WTC11 (cell line): ENCODE results near the gene MSI2. TPM values are rescaled to one million over a fixed set of nuclear protein-coding genes. Genes with fewer than 3 reads are reported as not detected.

Experiments used
- ATAC-seq: fragments of 200-7000 bp; cut with Tn5 transposase; 2 replicates; pipeline ENCODE4 v1.10.0; 2021; ENCODE audit warnings: mild to moderate bottlenecking, moderate library complexity
- CTCF ChIA-PET: fragments of 300-600 bp; sonication (Branson Sonifier 250); formaldehyde crosslinking; loops from one replicate; lab custom pipeline; 2021; ENCODE audit warnings: antibody characterized with exemption; lab: Charles Lee
- POLR2A ChIA-PET: fragments of 350-600 bp; sonication (Branson Sonifier 250); formaldehyde crosslinking; loops from one replicate; lab custom pipeline; 2021; ENCODE audit warnings: antibody characterized with exemption; lab: Charles Lee
- DNase-seq: peaks from one replicate; pipeline ENCODE4 v3.0.0; 2021; ENCODE audit warnings: low spot score
- H3K27ac Mint-ChIP-seq: 2 replicates; pipeline ENCODE4 v1.8.0; 2021; ENCODE audit warnings: mixed read lengths
- H3K27me3 Mint-ChIP-seq: 2 replicates; pipeline ENCODE4 v1.8.0; 2021; ENCODE audit warnings: low read depth, mild to moderate bottlenecking, moderate library complexity, mixed read lengths
- H3K36me3 Mint-ChIP-seq: 2 replicates; pipeline ENCODE4 v1.8.0; 2021; ENCODE audit warnings: mixed read lengths
- H3K4me1 Mint-ChIP-seq: 2 replicates; pipeline ENCODE4 v1.8.0; 2022; ENCODE audit warnings: mixed read lengths
- H3K4me3 Mint-ChIP-seq: 2 replicates; pipeline ENCODE4 v1.8.0; 2021; ENCODE audit warnings: mild to moderate bottlenecking, moderate library complexity, mixed read lengths
- H3K9me3 Mint-ChIP-seq: 2 replicates; pipeline ENCODE4 v1.8.0; 2021; ENCODE audit warnings: mixed read lengths
- EMX1 ChIP-seq: fragments of 250-450 bp; sonication (Bioruptor Pico); IDR thresholded peaks from 2 replicates; pipeline ENCODE4 v1.8.0; 2021; ENCODE audit warnings: mild to moderate bottlenecking
- ESRRA ChIP-seq: sonication (generic); formaldehyde crosslinking; IDR thresholded peaks from 2 replicates; pipeline ENCODE4 v1.8.1; 2022; ENCODE audit warnings: mild to moderate bottlenecking, missing genetic modification reagents, borderline replicate concordance
- FOXK1 ChIP-seq: sonication (generic); formaldehyde crosslinking; IDR thresholded peaks from 2 replicates; pipeline ENCODE4 v1.8.0; 2022; ENCODE audit warnings: mild to moderate bottlenecking, moderate library complexity, missing genetic modification reagents
- GTF2I ChIP-seq: fragments of 250-450 bp; sonication (Bioruptor Pico); conservative IDR thresholded peaks from 2 replicates; pipeline ENCODE4 v1.4.0; 2021; ENCODE audit warnings: mild to moderate bottlenecking
- NFYB ChIP-seq: sonication (generic); formaldehyde crosslinking; conservative IDR thresholded peaks from 2 replicates; pipeline ENCODE4 v1.8.0; 2022; ENCODE audit warnings: low read depth, missing genetic modification reagents
- OVOL2 ChIP-seq: fragments of 250-450 bp; sonication (Bioruptor Pico); IDR thresholded peaks from 2 replicates; pipeline ENCODE4 v1.9.0; 2021; ENCODE audit warnings: mild to moderate bottlenecking, borderline replicate concordance
- PRRX2 ChIP-seq: fragments of 250-450 bp; sonication (Bioruptor Pico); IDR thresholded peaks from 2 replicates; pipeline ENCODE4 v1.8.0; 2021; ENCODE audit warnings: mild to moderate bottlenecking
- TCF7 ChIP-seq: sonication (generic); formaldehyde crosslinking; IDR thresholded peaks from 2 replicates; pipeline ENCODE4 v1.8.0; 2022; ENCODE audit warnings: mild to moderate bottlenecking, low read depth, missing genetic modification reagents, moderate library complexity
- ZNF416 ChIP-seq: fragments of 250-450 bp; sonication (Bioruptor Pico); IDR thresholded peaks from 2 replicates; pipeline ENCODE4 v1.9.0; 2021; ENCODE audit warnings: mild to moderate bottlenecking, inconsistent platforms
- ZNF671 ChIP-seq: fragments of 250-450 bp; sonication (Bioruptor Pico); IDR thresholded peaks from 2 replicates; pipeline ENCODE4 v1.8.0; 2021; ENCODE audit warnings: mild to moderate bottlenecking
- total RNA-seq: library from RNA; stranded (reverse); gene quantifications from 3 replicates; pipeline ENCODE4 v1.2.3, GENCODE V29; 2021
- TF ChIP-seq, protein P1 (sequence below): sonication (generic); formaldehyde crosslinking; IDR thresholded peaks from 2 replicates; pipeline ENCODE4 v1.8.0; 2022; ENCODE audit warnings: mild to moderate bottlenecking, missing genetic modification reagents
- TF ChIP-seq, protein P2 (sequence below): sonication (generic); formaldehyde crosslinking; IDR thresholded peaks from 2 replicates; pipeline ENCODE4 v1.8.1; 2022; ENCODE audit warnings: low read depth, missing genetic modification reagents, borderline replicate concordance
- TF ChIP-seq, protein P3 (sequence below): sonication (generic); formaldehyde crosslinking; IDR thresholded peaks from 2 replicates; pipeline ENCODE4 v1.8.1; 2022; ENCODE audit warnings: mild to moderate bottlenecking, missing genetic modification reagents, moderate library complexity, borderline replicate concordance
- TF ChIP-seq, protein P4 (sequence below): sonication (generic); formaldehyde crosslinking; IDR thresholded peaks from 2 replicates; pipeline ENCODE4 v1.8.1; 2023; ENCODE audit warnings: mild to moderate bottlenecking, missing genetic modification reagents, moderate library complexity
- TF ChIP-seq, protein P5 (sequence below): sonication (generic); formaldehyde crosslinking; IDR thresholded peaks from 2 replicates; pipeline ENCODE4 v1.8.1; 2022; ENCODE audit warnings: mild to moderate bottlenecking, moderate library complexity, missing genetic modification reagents
- TF ChIP-seq, protein P6 (sequence below): sonication (generic); formaldehyde crosslinking; conservative IDR thresholded peaks from 2 replicates; pipeline ENCODE4 v1.8.1; 2022; ENCODE audit warnings: mild to moderate bottlenecking, missing genetic modification reagents
- TF ChIP-seq, protein P7 (sequence below): sonication (generic); formaldehyde crosslinking; IDR thresholded peaks from 2 replicates; pipeline ENCODE4 v1.8.1; 2022; ENCODE audit warnings: low read depth, mild to moderate bottlenecking, moderate library complexity, missing genetic modification reagents, borderline replicate concordance

The MSI2 gene
- total RNA-seq, 1 experiment from 2014 or later: 82.1 TPM

DNA sequence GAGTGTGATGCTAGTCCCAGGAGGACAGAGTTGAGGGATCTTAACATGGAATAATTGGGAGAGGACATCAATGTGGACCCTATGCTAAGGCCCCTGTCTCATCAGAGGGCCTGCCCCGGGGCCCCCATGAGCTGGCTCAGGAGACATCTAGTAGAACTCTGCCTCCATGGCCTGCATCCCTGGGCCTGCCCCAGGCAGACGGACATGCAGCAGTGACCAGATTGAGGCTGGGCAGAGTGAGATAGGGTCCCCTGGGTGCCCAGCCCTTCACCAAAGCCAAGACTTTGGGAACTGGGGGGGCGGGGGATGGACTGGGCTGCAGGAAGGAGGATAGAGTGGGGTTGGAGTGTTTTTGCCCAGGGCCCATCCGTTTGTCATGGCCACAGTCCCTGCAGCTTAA, 373.6 kb downstream of the MSI2 start (continued):
- TF ChIP-seq, protein P1, sequence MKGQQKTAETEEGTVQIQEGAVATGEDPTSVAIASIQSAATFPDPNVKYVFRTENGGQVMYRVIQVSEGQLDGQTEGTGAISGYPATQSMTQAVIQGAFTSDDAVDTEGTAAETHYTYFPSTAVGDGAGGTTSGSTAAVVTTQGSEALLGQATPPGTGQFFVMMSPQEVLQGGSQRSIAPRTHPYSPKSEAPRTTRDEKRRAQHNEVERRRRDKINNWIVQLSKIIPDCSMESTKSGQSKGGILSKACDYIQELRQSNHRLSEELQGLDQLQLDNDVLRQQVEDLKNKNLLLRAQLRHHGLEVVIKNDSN (CRISPR knock-in tag): no peak
- no peak for TF ChIP-seq ZNF416 (CRISPR knock-in tag)
- TF ChIP-seq, protein P2, sequence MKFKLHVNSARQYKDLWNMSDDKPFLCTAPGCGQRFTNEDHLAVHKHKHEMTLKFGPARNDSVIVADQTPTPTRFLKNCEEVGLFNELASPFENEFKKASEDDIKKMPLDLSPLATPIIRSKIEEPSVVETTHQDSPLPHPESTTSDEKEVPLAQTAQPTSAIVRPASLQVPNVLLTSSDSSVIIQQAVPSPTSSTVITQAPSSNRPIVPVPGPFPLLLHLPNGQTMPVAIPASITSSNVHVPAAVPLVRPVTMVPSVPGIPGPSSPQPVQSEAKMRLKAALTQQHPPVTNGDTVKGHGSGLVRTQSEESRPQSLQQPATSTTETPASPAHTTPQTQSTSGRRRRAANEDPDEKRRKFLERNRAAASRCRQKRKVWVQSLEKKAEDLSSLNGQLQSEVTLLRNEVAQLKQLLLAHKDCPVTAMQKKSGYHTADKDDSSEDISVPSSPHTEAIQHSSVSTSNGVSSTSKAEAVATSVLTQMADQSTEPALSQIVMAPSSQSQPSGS (CRISPR knock-in tag): no peak

DNA sequence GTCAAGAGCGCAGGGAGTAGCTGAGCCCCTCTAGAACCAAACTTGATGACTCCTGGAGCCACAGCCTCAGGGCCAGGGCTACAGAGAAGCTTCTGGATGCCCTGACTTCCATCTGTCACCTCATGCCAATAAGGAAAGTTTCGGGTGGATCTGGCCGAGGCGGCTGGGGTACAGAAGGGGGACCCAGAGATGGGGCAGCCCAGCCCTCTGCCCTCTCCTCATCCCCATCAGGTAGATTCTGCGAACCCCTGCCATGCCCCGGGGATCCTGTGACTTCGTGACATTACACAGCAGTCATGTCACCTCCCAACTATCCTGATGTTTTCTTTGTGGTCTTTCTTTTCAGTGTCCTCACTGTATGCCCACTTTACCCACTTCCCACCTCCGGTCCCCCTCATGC, 374.4 kb downstream of the MSI2 start:
- Mint-ChIP-seq H3K27me3 (no peaks in the 10 kb centered on the region), H3K27ac (no peak overlapping the region), H3K4me1 (peaks cover under 1% of the 10 kb centered on the region), H3K9me3 (peaks cover 10% of the 10 kb centered on the region), H3K36me3 (peaks cover 9% of the 10 kb centered on the region), H3K4me3 (no peak overlapping the region)
- ATAC-seq (no peak), DNase-seq (no peak)
- ChIA-PET POLR2A (no interaction called here), CTCF (interaction anchor here (2.0 kb wide), 1 partner anchor 41 kb away, joined by 7 read pairs; no protein-coding TSS in a partner anchor)
- TF ChIP-seq TCF7 (CRISPR knock-in tag) (no peak), GTF2I (no peak), PRRX2 (no peak), ESRRA (CRISPR knock-in tag) (no peak), EMX1 (CRISPR knock-in tag) (no peak), OVOL2 (CRISPR knock-in tag) (no peak), ZNF671 (no peak), FOXK1 (no peak), NFYB (CRISPR knock-in tag) (no peak)
- TF ChIP-seq, protein P3, sequence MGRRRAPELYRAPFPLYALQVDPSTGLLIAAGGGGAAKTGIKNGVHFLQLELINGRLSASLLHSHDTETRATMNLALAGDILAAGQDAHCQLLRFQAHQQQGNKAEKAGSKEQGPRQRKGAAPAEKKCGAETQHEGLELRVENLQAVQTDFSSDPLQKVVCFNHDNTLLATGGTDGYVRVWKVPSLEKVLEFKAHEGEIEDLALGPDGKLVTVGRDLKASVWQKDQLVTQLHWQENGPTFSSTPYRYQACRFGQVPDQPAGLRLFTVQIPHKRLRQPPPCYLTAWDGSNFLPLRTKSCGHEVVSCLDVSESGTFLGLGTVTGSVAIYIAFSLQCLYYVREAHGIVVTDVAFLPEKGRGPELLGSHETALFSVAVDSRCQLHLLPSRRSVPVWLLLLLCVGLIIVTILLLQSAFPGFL: no peak
- TF ChIP-seq, protein P4, sequence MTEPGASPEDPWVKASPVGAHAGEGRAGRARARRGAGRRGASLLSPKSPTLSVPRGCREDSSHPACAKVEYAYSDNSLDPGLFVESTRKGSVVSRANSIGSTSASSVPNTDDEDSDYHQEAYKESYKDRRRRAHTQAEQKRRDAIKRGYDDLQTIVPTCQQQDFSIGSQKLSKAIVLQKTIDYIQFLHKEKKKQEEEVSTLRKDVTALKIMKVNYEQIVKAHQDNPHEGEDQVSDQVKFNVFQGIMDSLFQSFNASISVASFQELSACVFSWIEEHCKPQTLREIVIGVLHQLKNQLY (CRISPR knock-in tag): no peak
- TF ChIP-seq, protein P2 (CRISPR knock-in tag): no peak
- TF ChIP-seq, protein P5, sequence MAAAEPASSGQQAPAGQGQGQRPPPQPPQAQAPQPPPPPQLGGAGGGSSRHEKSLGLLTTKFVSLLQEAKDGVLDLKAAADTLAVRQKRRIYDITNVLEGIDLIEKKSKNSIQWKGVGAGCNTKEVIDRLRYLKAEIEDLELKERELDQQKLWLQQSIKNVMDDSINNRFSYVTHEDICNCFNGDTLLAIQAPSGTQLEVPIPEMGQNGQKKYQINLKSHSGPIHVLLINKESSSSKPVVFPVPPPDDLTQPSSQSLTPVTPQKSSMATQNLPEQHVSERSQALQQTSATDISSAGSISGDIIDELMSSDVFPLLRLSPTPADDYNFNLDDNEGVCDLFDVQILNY (CRISPR knock-in tag): no peak
- TF ChIP-seq, protein P6, sequence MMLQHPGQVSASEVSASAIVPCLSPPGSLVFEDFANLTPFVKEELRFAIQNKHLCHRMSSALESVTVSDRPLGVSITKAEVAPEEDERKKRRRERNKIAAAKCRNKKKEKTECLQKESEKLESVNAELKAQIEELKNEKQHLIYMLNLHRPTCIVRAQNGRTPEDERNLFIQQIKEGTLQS (CRISPR knock-in tag): no peak
- TF ChIP-seq, protein P7, sequence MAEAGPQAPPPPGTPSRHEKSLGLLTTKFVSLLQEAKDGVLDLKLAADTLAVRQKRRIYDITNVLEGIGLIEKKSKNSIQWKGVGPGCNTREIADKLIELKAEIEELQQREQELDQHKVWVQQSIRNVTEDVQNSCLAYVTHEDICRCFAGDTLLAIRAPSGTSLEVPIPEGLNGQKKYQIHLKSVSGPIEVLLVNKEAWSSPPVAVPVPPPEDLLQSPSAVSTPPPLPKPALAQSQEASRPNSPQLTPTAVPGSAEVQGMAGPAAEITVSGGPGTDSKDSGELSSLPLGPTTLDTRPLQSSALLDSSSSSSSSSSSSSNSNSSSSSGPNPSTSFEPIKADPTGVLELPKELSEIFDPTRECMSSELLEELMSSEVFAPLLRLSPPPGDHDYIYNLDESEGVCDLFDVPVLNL (CRISPR knock-in tag): no peak
